ENCODE data around the gene TMEM205. TPM values are rescaled to one million over a fixed set of nuclear protein-coding genes. Genes with fewer than 3 reads are reported as not detected.

The TMEM205 gene
- total RNA-seq, 1 donor from 2014 or later: 57.1 TPM

- DNase-seq (ENCODE audit: low read depth, low spot score): no peak
Observed at GRCh38 chr19:11300811-11301120, 45.3 kb downstream of the TMEM205 start.

- DNase-seq (ENCODE audit: low read depth, low spot score): no peak
Observed at GRCh38 chr19:11299946-11300810, 45.9 kb downstream of the TMEM205 start.

- DNase-seq (ENCODE audit: low read depth, low spot score): no peak
Observed at GRCh38 chr19:11296264-11296663, 49.8 kb downstream of the TMEM205 start.

- DNase-seq (ENCODE audit: low read depth, low spot score): no peak
Observed at GRCh38 chr19:11295665-11296245, 50.3 kb downstream of the TMEM205 start, which contains the start of gene TSPAN16. TSS of gene TSPAN16 (plus strand) at chr19:11296160. CDS start at chr19:11296298, 138 bp downstream.

- no peak for DNase-seq (ENCODE audit: low read depth, low spot score)
Observed at GRCh38 chr19:11295180-11295579, 50.9 kb downstream of the TMEM205 start.

GRCh38 chr19:11293433-11294389 lies 52.4 kb downstream of the TMEM205 start:
- DNase-seq (ENCODE audit: low read depth, low spot score): peak; percentile 68

Other genes with a start within 250 kb of the TMEM205 start
- 108 and 116 TPM in 2 replicates for gene SPC24, start 190.5 kb downstream of the TMEM205 start, total RNA-seq
- gene KANK2, start 148.7 kb downstream of the TMEM205 start, total RNA-seq: 52.2 and 62.8 TPM in 2 replicates
- not detected in 2 replicates for gene ANGPTL8, start 106.6 kb downstream of the TMEM205 start, total RNA-seq
- gene DOCK6, start 83.7 kb downstream of the TMEM205 start, total RNA-seq: 53.3 and 66.8 TPM in 2 replicates
- gene TSPAN16, start 50.1 kb downstream of the TMEM205 start, total RNA-seq: not detected in 2 replicates
- gene RAB3D, start 6.6 kb downstream of the TMEM205 start, total RNA-seq: 47.1 and 60.7 TPM in 2 replicates
- 8.2 and 10.6 TPM in 2 replicates for gene CCDC159, start 251 bp upstream of the TMEM205 start, total RNA-seq
- gene PLPPR2, start 9.2 kb upstream of the TMEM205 start, total RNA-seq: 5.5 and 7.6 TPM in 2 replicates
- 0.73 and 0.78 TPM in 2 replicates for gene SWSAP1, start 28.4 kb upstream of the TMEM205 start, total RNA-seq
- 7.9 and 8.5 TPM in 2 replicates for gene EPOR, start 38.0 kb upstream of the TMEM205 start, total RNA-seq
- 0.66 and 2.6 TPM in 2 replicates for gene RGL3, start 73.0 kb upstream of the TMEM205 start, total RNA-seq
- 0.13 and 0.18 TPM in 2 replicates for gene ODAD3, start 88.9 kb upstream of the TMEM205 start, total RNA-seq
- gene PRKCSH, start 89.4 kb upstream of the TMEM205 start, total RNA-seq: 154 and 185 TPM in 2 replicates
- gene ELAVL3, start 134.8 kb upstream of the TMEM205 start, total RNA-seq: not detected in 2 replicates
- 5.5 and 6.0 TPM in 2 replicates for gene ZNF653, start 159.6 kb upstream of the TMEM205 start, total RNA-seq
- gene ECSIT, start 182.9 kb upstream of the TMEM205 start, total RNA-seq: 34.9 and 55.2 TPM in 2 replicates
- 0.07 and 0.35 TPM in 2 replicates for gene CNN1, start 192.6 kb upstream of the TMEM205 start, total RNA-seq
- gene ELOF1, start 213.0 kb upstream of the TMEM205 start, total RNA-seq: 29.5 and 31.8 TPM in 2 replicates
- gene ACP5, start 231.4 kb upstream of the TMEM205 start, total RNA-seq: 1.2 TPM in 1 of 2 replicates, not detected in the other